MCF 10A (cell line): ENCODE measurements around the gene HOXB3. TPM values are rescaled to one million over a fixed set of nuclear protein-coding genes. Genes with fewer than 3 reads are reported as not detected.

Experiments used
- BruUV-seq: library from RNA; stranded (reverse); fragments of 400-500 nt; replicated peaks from 2 replicates; lab custom pipeline; 2021; lab: Mats Ljungman, UMichigan
- CTCF ChIA-PET: fragments of 300-600 bp; sonication (Branson Sonifier 250); formaldehyde crosslinking; extraction: SDS; loops from one replicate; lab custom pipeline; 2021; ENCODE audit warnings: antibody characterized with exemption, inconsistent platforms; lab: Yijun Ruan, JAX
- POLR2A ChIA-PET: fragments of 300-600, 350-650 bp; sonication (Branson Sonifier 250); formaldehyde crosslinking; extraction: SDS; loops from one replicate; lab custom pipeline; 2020; ENCODE audit warnings: antibody characterized with exemption, inconsistent platforms; lab: Yijun Ruan, JAX
- DNase-seq: peaks from one replicate; pipeline ENCODE4 v3.0.0-alpha.2; 2018; ENCODE audit not compliant: unreplicated experiment
- H3K27ac Mint-ChIP-seq: one replicate; pipeline ENCODE4 v1.8.0; 2022; ENCODE audit warnings: mild to moderate bottlenecking, low read depth, mixed read lengths; ENCODE audit not compliant: unreplicated experiment
- H3K27me3 Mint-ChIP-seq: one replicate; pipeline ENCODE4 v1.8.0; 2022; ENCODE audit warnings: mixed read lengths; ENCODE audit not compliant: insufficient read depth, unreplicated experiment
- H3K36me3 Mint-ChIP-seq: one replicate; pipeline ENCODE4 v1.8.0; 2022; ENCODE audit warnings: mild to moderate bottlenecking, moderate library complexity, mixed read lengths; ENCODE audit not compliant: insufficient read depth, unreplicated experiment
- H3K4me1 Mint-ChIP-seq: one replicate; pipeline ENCODE4 v1.8.0; 2022; ENCODE audit warnings: mixed read lengths; ENCODE audit not compliant: insufficient read depth, unreplicated experiment
- H3K4me3 Mint-ChIP-seq: one replicate; pipeline ENCODE4 v1.8.0; 2022; ENCODE audit warnings: mild to moderate bottlenecking, moderate library complexity, mixed read lengths; ENCODE audit not compliant: unreplicated experiment
- H3K9me3 Mint-ChIP-seq: one replicate; pipeline ENCODE4 v1.8.0; 2022; ENCODE audit warnings: mixed read lengths; ENCODE audit not compliant: unreplicated experiment
- CTCF ChIP-seq: fragments of 200-600 bp; IDR thresholded peaks from one replicate; pipeline ENCODE4 v1.8.0; 2022; ENCODE audit warnings: antibody characterized with exemption, mild to moderate bottlenecking; ENCODE audit not compliant: unreplicated experiment
- intact Hi-C: fragments of 100-400 bp; cut with micrococcal nuclease; formaldehyde crosslinking; loops from 2 replicates; pipeline ENCODE4 v1.14.1; 2022
- total RNA-seq: library from RNA; stranded (reverse); gene quantifications from 2 replicates; pipeline ENCODE4 v1.2.3, GENCODE V29; 2022

HOXB3 gene
- total RNA-seq, 1 experiment from 2014 or later = 0.79 TPM

GRCh38 chr17:48558057-48558830, 31.8 kb downstream of the HOXB3 start:
- BruUV-seq = no TSS peak
- Mint-ChIP-seq H3K36me3 (no peaks in the 10 kb centered on the region), H3K27ac (no peak overlapping the region), H3K27me3 (peaks cover 13% of the 10 kb centered on the region), H3K4me3 (no peak overlapping the region), H3K9me3 (no peaks in the 10 kb centered on the region), H3K4me1 (peaks cover 17% of the 10 kb centered on the region)
- intact Hi-C loops = no loop called here
- DNase-seq = no peak
- CTCF ChIA-PET = no interaction called here
- POLR2A ChIA-PET = interaction anchor here (0.7 kb wide), 1 partner anchor 11 kb away, joined by 3 read pairs; no protein-coding TSS in a partner anchor
- TF ChIP-seq CTCF = no peak

- TF ChIP-seq CTCF = no peak
- no peaks in the 10 kb centered on the region for H3K36me3 Mint-ChIP-seq
- H3K27ac Mint-ChIP-seq = no peak overlapping the region
- H3K4me3 Mint-ChIP-seq = no peak overlapping the region
- H3K27me3 Mint-ChIP-seq = peaks cover 13% of the 10 kb centered on the region
- H3K4me1 Mint-ChIP-seq = peaks cover 17% of the 10 kb centered on the region
- intact Hi-C loops = no loop called here
- ChIA-PET POLR2A (interaction anchor here (0.6 kb wide), 1 partner anchor 1650 kb away, joined by 4 read pairs; no protein-coding TSS in a partner anchor), CTCF (interaction anchor here (0.6 to 0.7 kb wide), 2 partner anchors 27 to 658 kb away, joined by 4 to 5 read pairs; no protein-coding TSS in a partner anchor)
- H3K9me3 Mint-ChIP-seq = no peaks in the 10 kb centered on the region
- DNase-seq = no peak
- BruUV-seq = no TSS peak
Observed at GRCh38 chr17:48556576-48557401, 33.3 kb downstream of the HOXB3 start.

- DNase-seq = no peak
- H3K27me3 Mint-ChIP-seq = peaks cover 13% of the 10 kb centered on the region
- no peaks in the 10 kb centered on the region for H3K9me3 Mint-ChIP-seq
- ChIA-PET POLR2A (interaction anchor here (0.6 kb wide), 1 partner anchor 307 kb away, joined by 3 read pairs; no protein-coding TSS in a partner anchor), CTCF (interaction anchor here (0.7 kb wide), 1 partner anchor 28 kb away, joined by 5 read pairs; no protein-coding TSS in a partner anchor)
- H3K27ac Mint-ChIP-seq = no peak overlapping the region
- H3K36me3 Mint-ChIP-seq = no peaks in the 10 kb centered on the region
- no TSS peak for BruUV-seq
- peaks cover 17% of the 10 kb centered on the region for H3K4me1 Mint-ChIP-seq
- H3K4me3 Mint-ChIP-seq = no peak overlapping the region
- TF ChIP-seq CTCF = no peak
- intact Hi-C loops = no loop called here
Observed at GRCh38 chr17:48556229-48556575, 33.8 kb downstream of the HOXB3 start.
